Mesodermal cell (in vitro differentiated cells): ENCODE results near the gene CIDEB.

Experiments
- H3K27ac ChIP-seq: 2 replicates; pipeline ENCODE4 v1.7.0; 2013; ENCODE audit warnings: mild to moderate bottlenecking, low read depth, low read length, moderate library complexity; ENCODE audit not compliant: severe bottlenecking
- H3K36me3 ChIP-seq: 2 replicates; pipeline ENCODE4 v1.7.1; 2013; ENCODE audit warnings: mild to moderate bottlenecking, low read length, moderate library complexity; ENCODE audit not compliant: control insufficient read depth, insufficient read depth
- H3K4me1 ChIP-seq: one replicate; pipeline ENCODE4 v1.7.1; 2013; ENCODE audit warnings: mild to moderate bottlenecking, low read length; ENCODE audit not compliant: insufficient read depth, control insufficient read depth, poor library complexity, severe bottlenecking
- H3K4me3 ChIP-seq: 2 replicates; pipeline ENCODE4 v1.7.0; 2013; ENCODE audit warnings: low read length, control low read depth, mild to moderate bottlenecking; ENCODE audit not compliant: insufficient read depth, poor library complexity, severe bottlenecking; ENCODE audit errors: extremely low read depth
- H3K9me3 ChIP-seq: 2 replicates; pipeline ENCODE4 v1.7.1; 2013; ENCODE audit warnings: mild to moderate bottlenecking, low read length, moderate library complexity; ENCODE audit not compliant: control insufficient read depth
- WGBS, 2 experiments: methylation state at CpG; one replicate each; pipeline ENCODE4 v1.1.5; 2013; ENCODE audit warnings: missing lambda C conversion rate in 2 of 2; ENCODE audit not compliant: insufficient coverage in 2 of 2; 5-methylcytosine and 5-hydroxymethylcytosine counted together

Gene CIDEB

DNA sequence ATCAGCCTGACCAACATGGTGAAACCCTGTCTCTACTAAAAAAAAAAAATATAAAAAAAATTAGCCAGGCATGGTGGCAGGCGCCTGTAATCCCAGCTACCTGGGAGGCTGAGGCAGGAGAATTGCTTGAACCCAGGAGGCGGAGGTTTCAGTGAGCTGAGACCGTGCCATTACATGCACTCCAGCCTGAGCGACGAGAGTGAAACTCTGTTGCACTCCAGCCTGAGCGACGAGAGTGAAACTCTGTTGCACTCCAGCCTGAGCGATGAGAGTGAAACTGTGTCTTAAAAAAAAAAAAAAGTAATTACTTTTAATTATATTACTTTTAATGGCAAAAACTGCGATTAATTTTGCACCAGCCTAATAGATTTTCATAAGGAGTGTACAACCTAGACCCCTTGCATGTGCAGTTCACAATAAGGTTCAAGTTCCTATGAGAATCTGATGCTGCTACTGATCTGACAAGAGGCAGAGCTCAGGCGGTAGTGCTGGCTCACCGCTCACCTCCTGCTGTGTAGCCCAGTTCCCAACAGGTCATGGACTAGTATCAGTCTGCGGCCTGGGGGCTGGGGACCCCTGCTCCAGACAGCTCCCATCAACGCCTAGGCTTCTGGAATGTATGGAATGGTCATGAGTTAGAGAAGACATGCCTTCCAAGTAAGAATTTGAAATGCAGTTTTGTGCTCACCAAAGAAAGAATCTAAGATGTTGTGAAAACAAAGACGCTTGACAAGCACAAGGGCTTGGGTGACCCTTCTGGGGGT, 13.6 kb upstream of the CIDEB start:
- Histone ChIP-seq H3K4me3 (no peak overlapping the region), H3K27ac (no peak overlapping the region), H3K4me1 (peaks cover 26% of the 10 kb centered on the region), H3K9me3 (no peaks in the 10 kb centered on the region), H3K36me3 (no peaks in the 10 kb centered on the region)
- WGBS, 2 experiments = 78 to 83% methylated on average over 9 of the region's 14 CpGs

DNA sequence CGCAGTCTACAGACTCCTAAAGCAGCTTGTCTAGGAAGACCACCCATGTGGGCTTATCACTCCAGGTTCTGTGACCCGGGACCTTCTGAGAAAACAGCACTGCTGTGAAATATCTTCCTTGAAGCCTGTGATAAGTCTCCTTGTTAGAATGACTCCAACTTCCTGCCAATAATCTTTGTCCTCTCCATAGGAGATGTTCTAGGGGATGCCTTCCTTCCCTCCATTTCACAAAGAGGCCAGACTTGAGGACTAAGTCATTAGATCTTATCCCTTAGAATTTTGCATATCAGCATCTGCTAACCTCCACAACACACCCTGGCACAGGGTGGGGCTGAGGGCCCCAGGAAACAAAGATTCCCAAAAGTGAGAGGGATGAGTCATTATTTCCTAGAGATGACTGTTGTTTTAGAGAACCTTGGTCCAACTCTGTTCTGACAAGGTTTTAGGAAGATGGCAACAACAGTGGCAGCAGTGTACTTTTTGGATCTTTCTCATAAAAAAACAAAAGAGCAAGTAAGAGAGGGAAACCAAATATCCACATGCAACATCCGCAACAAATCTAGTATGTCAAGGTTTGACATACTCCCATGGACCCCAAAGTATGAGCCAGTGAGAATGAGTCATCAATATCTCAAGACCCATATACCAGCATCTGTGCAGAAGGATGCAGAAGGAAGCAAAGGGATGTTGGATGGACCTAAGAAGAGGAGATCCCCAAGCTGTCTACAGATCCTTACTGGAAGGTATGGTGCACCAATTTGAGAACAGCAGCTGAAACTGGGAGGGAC, 9.6 kb upstream of the CIDEB start:
- H3K4me1 ChIP-seq = peaks cover 22% of the 10 kb centered on the region
- H3K4me3 ChIP-seq = no peak overlapping the region
- peak overlapping the region; percentile 6 for H3K27ac ChIP-seq
- WGBS, 2 experiments = 78 to 83% methylated on average over 2 to 3 of the region's 3 CpGs
- H3K36me3 ChIP-seq = peaks cover 12% of the 10 kb centered on the region
- H3K9me3 ChIP-seq = no peaks in the 10 kb centered on the region

DNA sequence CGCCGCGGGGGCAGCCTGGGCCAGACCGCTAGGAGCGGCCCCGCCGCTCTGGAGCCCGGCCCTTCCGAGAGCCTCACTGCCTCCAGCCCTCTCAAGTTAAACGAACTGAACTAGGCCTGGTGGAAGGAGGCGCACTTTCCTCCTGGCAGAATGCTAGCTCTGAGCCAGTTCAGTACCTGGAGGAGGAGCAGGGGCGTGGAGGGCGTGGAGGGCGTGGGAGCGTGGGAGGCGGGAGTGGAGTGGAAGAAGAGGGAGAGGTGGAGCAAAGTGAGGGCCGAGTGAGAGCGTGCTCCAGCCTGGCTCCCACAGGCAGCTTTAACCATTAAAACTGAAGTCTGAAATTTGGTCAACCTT, 8.8 kb upstream of the CIDEB start:
- no peak overlapping the region for H3K27ac ChIP-seq
- H3K4me1 ChIP-seq = peaks cover 15% of the 10 kb centered on the region
- H3K9me3 ChIP-seq = no peaks in the 10 kb centered on the region
- no peak overlapping the region for H3K4me3 ChIP-seq
- H3K36me3 ChIP-seq = peaks cover 17% of the 10 kb centered on the region
- 92 to 94% methylated on average over 13 to 18 of the region's 18 CpGs for WGBS, 2 experiments

DNA sequence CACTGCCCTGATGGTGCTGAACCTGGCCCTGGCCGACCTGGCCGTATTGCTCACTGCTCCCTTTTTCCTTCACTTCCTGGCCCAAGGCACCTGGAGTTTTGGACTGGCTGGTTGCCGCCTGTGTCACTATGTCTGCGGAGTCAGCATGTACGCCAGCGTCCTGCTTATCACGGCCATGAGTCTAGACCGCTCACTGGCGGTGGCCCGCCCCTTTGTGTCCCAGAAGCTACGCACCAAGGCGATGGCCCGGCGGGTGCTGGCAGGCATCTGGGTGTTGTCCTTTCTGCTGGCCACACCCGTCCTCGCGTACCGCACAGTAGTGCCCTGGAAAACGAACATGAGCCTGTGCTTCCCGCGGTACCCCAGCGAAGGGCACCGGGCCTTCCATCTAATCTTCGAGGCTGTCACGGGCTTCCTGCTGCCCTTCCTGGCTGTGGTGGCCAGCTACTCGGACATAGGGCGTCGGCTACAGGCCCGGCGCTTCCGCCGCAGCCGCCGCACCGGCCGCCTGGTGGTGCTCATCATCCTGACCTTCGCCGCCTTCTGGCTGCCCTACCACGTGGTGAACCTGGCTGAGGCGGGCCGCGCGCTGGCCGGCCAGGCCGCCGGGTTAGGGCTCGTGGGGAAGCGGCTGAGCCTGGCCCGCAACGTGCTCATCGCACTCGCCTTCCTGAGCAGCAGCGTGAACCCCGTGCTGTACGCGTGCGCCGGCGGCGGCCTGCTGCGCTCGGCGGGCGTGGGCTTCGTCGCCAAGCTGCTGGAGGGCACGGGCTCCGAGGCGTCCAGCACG, 8.2 kb upstream of the CIDEB start:
- WGBS, 2 experiments = 96% methylated on average over 69 to 70 of the region's 70 CpGs
- Histone ChIP-seq H3K36me3 (peaks cover 21% of the 10 kb centered on the region), H3K4me1 (peaks cover 10% of the 10 kb centered on the region), H3K27ac (no peak overlapping the region), H3K4me3 (no peak overlapping the region), H3K9me3 (no peaks in the 10 kb centered on the region)

DNA sequence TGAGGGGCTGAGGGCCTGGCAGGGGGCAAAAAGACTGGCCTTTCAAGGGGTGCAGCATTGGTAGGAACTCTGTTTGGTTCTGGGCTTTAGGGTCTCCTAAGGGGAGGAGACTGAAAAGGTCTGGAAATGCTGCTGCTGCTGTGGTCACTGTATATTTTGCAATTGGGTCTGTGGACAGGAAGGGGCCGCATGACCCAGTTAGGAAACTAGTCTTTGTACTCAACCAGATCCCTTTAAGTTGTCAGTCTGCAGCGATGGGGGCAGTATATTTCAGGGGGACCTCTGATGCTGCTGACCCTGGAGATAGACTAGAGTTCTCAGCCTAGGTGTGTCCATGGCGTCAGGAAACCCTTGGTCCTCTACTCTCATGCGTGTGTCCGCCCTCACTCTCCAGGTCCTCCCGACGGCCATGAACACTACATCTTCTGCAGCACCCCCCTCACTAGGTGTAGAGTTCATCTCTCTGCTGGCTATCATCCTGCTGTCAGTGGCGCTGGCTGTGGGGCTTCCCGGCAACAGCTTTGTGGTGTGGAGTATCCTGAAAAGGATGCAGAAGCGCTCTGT, 7.5 kb upstream of the CIDEB start:
- H3K36me3 ChIP-seq = peaks cover 27% of the 10 kb centered on the region

DNA sequence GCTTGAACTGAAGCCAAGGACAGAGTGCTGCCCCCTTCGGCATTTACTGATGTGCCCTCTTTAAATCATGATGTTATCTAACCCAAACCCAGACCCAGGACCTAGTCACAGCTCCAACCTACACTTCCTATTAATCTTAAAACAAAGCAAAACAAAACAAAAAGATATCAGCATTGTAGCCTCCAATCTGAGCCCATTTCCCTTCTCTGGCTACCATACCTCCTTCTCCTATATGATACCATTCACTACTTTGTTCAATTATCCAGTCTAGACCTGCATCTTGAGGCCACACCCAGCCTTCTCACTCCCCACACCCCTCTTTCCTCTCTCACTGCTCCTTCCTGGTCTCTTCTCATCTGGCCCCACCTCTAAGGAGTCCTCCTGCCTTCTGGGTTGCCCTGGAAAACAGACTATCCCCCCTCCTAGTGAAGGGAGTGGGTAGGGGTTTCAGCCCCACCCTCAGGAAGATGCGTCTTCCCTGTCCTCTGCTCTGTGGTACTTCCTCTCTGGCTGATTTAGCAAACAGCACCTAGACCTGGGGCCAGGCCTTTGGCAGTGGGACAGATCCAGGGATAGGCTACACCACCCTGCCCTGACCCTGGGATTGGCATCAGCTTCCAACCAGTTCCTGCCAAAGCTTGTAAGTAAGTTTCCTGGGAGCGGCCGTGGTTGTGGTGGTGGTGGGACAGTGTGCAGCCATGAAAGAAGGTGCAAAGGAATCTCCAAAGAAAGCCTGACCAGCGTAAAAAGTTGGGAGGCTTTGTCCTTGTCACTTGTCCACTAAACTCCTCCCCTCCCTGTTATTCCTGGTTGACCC, 6.8 kb upstream of the CIDEB start:
- Histone ChIP-seq H3K36me3 (peaks cover 34% of the 10 kb centered on the region), H3K27ac (no peak overlapping the region), H3K4me3 (no peak overlapping the region), H3K9me3 (no peaks in the 10 kb centered on the region), H3K4me1 (peaks cover 10% of the 10 kb centered on the region)
- 88 to 89% methylated on average over 2 of the region's 5 CpGs for WGBS, 2 experiments

More for the DNA sequence above, 7.5 kb upstream of the CIDEB start:
- Histone ChIP-seq H3K4me3 (no peak overlapping the region), H3K4me1 (peaks cover 10% of the 10 kb centered on the region), H3K9me3 (no peaks in the 10 kb centered on the region), H3K27ac (no peak overlapping the region)
- WGBS, 2 experiments = 93 to 95% methylated on average over 9 to 10 of the region's 10 CpGs

DNA sequence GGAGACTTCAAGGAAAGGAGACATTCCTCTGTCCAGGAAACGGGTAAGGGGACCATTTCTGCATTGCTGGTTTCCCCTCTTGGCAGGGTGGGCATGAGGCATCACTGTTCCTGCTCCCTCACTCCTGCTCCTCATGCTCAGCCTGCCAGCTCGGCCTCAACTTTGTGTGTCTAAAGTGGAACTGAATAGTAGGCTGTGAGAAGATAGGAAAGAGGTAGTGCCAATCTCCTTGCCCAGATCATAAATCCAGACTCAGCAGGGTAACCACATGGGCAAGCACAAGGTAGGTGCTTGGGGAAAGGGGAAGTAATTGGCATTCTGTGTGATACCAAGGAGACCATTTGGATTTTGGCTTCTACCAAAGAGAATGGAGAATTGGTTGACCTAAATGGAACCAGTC, 6.1 kb upstream of the CIDEB start:
- Histone ChIP-seq H3K9me3 (no peaks in the 10 kb centered on the region), H3K4me3 (no peak overlapping the region), H3K4me1 (peaks cover 10% of the 10 kb centered on the region), H3K27ac (no peak overlapping the region), H3K36me3 (peaks cover 41% of the 10 kb centered on the region)
- 100% methylated on average over 1 of the region's 2 CpGs for WGBS, 2 experiments

DNA sequence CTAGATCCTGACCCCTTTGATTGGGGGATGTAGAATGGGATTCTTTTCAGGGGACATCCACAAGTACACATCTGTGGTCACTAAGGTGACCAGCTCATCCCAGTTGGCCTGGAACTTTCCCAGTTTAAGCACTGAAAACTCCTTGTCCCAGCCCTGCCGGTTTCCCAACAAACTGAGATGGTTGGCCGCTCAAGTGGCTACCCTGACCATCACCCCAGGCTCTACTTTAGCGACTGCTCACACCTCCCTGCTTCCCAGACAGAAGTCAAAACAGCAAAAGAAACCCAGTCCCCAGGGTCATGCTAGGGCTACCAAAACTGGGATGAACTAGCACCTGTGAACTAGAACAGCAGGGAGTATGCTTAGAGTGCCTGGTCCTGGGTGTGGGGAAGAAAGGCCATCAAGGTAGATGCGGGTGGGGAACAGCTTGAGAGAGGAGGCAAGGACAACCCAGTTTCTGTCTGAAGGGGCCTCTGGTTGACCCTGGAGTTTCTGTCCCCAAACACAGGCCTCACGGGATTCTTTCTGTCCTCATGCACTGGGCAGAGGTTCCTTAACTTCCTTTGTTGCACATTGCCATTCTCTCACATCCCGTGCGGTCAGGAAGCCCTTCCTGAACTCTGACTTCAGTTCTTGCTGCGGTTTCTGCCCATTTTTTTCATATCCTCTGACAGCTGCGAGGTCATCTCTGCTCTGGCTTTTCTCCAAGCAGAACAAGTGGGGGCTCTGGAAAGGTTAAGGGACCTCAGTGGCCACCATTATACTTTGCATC, 5.1 kb upstream of the CIDEB start:
- Histone ChIP-seq H3K4me1 (peaks cover 10% of the 10 kb centered on the region), H3K36me3 (peaks cover 45% of the 10 kb centered on the region), H3K27ac (peak overlapping the region; percentile 49), H3K4me3 (no peak overlapping the region), H3K9me3 (no peaks in the 10 kb centered on the region)
- WGBS, 2 experiments = 84 to 94% methylated on average over 5 to 9 of the region's 9 CpGs

DNA sequence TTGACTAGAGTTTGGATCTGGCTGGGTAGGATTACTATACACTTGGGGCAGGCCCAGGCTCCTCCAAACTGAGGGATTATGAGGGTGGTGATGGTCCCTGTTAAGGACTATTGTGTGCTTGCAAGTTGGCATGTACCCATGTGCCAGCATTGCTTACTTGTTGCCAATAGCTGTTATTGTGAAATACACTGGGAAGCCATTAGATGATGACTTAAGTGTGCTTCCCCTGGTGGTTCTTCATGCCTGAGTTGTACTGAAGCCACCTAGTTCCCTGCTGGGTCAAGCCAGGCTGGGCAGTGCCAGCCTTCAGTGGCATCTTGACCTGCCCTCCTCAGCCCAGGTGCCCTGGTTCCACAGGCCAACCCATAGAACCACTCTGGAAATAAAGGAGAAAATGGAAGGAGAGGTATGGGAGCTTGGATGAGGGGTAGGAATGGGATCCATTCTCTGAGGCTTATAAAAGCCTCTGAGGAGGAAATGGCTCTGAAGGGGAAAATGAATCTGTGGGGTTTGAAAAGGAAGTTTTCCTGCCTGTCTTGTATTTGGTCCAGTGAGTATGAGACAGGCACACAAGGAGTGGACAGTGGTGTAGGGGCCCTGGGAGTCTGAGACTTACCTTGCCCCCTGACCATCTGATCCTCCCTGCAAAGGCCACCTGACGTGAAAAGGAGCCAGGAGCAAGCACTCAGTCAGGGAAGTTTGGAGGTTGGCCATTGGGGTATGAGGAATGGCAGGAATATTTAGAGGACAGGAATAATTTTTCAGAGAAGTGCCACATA, 4.2 kb upstream of the CIDEB start:
- peaks cover 47% of the 10 kb centered on the region for H3K36me3 ChIP-seq
- WGBS, 2 experiments = 100% methylated on average over 1 of the region's 1 CpG; no CpG with 5 or more reads in 1 of the 2 experiments
- no peaks in the 10 kb centered on the region for H3K9me3 ChIP-seq
- no peak overlapping the region for H3K27ac ChIP-seq
- no peak overlapping the region for H3K4me3 ChIP-seq
- peaks cover 5% of the 10 kb centered on the region for H3K4me1 ChIP-seq
